HG03280 (cell line): ENCODE results near the gene PRPF19.

Experiments used
- ATAC-seq: cut with Tn5 transposase; IDR thresholded peaks from one replicate; pipeline ENCODE4 v1.9.1; 2021; ENCODE audit warnings: mild to moderate bottlenecking, moderate library complexity; ENCODE audit not compliant: unreplicated experiment

Gene PRPF19

DNA sequence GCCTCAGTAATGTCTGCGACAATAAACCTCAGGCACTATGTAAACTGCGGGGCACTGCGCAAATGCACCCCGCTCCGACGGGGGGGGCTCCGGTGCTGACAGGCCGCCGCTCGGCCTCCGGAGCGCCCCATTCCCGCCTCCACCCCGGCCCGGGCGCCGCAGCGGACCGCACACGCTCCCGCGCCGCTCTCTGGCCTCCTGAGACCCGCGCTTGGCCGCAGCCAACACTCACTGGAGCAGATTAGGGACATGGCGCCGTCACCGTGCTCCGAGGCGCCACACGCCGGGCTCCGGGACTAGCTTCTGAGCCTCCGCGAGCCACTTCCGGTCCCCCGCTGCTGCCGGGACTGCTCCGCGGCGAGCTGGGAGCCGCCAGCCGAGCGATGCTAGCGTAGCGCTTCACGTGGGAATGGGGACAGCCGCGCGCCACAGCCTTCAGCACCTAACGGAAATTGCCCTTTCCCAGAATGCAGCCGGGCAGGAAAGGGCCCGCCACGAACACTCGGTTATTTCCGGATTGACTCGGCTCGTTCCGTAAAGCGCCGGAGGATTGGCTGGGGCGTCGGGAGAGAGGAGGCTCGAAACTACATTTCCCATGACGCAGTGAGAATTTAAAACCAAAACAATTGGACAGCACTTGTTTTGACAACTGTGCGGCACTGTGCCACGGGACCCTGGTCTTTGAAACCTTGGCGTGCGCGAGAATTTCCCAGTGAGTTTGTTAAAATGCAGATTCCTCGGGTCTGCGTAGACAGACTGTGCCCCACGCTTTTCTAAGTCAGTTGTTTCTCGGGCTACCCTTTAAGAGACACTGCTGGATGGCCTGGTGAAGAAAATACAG, at the start of gene PRPF19:
Gene PRPF19, minus strand, starts transcription at position 454 of the 841 bp plus-strand sequence. Its CDS starts 203 bp downstream, at position 251.
- peak; percentile 81 for ATAC-seq

DNA sequence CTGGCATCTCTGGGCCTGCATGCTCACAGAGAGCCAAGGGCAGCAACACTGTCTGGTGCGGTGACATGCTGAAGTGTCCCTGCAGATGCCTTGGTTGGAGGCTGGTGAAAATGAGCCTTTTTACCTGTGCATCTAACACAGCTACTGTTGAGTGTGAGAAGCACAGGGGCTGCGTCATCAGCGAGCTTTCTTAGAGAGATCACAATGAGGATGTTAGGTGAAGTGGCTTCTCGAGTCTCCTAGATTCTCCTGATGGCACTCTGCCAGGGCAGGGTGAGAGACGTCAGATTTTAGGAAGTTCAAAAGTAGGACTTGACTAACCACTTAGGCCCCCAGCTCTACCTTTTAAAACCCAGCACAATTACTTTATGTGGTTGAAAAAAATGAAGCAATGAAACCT, 49.2 kb upstream of the PRPF19 start:
- ATAC-seq: no peak

DNA sequence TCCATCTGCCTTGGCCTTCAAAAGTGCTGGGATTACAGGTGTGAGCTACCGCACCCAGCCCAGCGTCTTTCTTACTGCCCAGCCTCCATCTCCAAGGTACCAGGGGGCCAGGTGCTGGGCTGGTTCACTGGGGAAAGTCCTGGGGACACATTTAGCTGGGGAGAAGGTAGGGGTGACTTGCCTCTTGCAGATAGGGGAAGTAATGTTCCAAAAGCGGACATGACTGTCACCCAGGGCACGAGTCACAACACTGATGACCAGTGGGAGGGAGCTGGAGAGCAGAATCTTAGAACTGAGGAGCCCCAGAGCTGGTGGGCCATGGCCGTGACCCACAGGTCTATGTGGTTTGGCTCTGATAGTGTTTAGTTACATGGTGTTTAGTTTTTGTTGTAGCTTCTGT, 48.0 kb upstream of the PRPF19 start:
- no peak for ATAC-seq

DNA sequence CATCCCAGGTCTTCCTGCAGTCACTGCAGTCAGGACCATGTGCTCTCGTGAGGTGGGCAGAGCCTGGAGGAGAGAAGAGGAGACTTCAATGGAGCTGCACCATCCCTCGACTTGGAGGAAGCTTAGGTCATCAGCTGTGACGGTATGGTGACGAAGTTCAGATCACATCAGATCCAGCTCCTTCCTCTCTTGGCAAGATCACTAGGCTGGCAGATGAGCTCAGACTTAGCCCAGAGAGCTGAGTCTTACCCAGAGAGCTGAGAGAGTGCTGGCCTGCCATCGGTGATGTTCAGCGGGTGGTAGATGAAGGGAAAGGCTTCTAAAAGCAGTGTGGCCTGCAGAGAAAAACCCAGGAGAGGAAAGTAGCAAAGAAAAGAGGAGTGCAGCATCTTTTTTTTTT, 47.4 kb upstream of the PRPF19 start:
- ATAC-seq: no peak

DNA sequence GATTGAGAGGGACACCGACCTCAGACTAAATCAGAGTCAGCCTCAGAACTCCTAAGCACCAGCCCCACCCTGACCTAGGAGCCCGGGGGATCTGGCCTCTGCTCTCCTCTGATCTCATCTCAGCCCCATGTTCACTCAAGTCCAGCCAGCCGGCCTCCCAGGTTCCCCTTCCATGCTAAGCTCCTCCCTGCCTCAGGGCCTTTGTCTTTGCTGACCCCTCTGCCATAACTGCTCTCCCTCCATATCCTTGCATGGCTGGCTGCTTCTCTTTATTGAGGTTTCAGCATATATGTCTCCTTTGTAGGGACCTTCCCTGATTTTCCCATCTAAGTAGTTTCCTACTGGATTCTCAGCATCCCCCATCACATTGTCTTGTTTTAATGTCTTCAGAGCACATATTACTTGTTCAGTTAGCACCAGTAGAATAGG, 46.4 kb upstream of the PRPF19 start:
- no peak for ATAC-seq

DNA sequence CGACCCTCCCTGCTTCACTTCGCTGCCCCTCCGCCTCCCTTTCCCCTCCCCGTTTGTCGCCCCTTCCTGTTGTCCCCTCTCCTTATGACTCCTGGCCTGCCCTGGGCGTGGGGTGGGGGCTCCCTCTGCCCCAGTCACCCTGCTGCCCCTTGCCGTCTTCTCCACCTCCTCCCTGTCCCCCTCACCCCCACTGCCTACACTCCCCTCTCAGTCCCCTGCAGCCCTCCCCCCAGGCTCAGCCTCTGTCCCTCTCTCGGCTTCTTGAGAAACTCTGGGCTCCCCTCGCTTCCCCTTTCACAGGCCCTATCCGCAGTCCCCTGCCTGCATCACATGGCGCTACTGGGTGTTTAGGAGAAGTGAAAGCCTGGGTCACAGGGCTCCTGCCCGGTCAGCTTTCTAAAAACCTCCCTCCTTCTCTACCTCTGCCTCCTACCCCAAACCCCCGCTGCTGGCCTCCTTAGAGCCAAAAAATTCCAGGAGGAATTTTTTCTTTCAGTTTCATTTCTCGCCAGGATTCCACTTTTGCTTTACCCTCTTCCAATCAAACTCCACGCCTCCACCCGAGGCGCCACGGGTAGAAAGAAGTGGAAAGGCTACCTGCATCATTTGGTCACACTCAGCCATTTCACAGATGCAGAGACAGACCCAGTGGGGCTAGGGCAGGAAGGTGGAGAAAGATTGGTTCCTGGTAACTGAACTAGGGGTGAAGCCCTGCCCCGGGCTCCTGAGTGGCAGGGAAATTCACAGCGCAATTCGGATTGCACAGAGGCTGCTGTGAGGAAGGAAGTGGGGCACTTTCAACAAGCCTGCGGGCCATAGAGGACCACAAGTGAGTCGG, 45.7 kb upstream of the PRPF19 start, which contains the start of gene SLC15A3:
Gene SLC15A3, minus strand, starts transcription at position 273 of the 838 bp plus-strand sequence. CDS start 625 bp downstream, outside the sequence.
- peak; percentile 78 for ATAC-seq

DNA sequence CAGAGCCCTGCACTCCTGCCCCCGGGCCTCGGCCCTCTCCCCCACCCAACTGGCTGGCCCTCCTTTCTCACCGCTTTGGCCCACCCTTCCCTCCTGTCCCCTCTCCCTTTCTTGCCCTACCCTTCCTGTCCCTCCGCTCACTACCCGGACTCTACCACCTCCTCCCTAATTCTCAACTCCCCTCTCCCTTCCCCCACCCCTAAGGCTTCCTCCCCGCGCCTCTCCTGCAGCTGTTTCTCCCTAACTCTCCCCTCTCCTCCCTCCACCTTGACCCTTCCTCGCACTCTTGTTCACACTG, 45.2 kb upstream of the PRPF19 start:
- ATAC-seq: no peak

DNA sequence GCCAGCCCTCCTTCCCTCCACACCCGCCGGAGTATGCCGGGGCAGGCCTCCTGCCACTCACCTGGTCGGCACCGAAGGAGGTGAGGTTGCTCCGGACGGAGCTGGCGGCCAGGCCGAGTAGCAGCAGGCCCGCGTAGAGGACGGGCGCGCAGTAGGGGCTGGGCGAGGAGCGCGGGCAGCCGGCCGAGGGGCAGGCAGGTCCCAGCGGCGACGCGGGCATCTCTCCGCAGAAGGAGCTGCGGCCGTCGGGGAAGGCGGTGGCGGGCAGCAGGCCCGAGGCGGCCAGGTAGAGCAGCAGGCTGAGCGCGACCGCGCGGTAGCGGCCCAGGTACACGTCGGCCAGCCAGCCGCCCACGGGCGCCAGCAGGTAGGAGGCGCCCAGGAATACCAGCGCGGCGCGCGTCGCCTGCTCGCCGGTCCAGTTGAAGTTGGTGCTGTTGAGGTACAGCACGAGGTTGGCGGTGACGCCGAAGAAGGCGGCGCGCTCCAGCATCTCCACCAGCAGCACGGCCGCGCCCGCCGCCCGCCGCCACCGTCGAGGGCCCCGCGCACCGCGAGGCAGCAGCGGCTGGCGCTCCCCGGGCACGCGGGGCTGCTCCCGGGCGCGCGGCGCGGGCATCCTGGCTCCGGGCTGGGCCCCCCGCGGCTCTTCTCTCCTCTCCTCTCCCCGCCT, 44.7 kb upstream of the PRPF19 start:
- no peak for ATAC-seq

DNA sequence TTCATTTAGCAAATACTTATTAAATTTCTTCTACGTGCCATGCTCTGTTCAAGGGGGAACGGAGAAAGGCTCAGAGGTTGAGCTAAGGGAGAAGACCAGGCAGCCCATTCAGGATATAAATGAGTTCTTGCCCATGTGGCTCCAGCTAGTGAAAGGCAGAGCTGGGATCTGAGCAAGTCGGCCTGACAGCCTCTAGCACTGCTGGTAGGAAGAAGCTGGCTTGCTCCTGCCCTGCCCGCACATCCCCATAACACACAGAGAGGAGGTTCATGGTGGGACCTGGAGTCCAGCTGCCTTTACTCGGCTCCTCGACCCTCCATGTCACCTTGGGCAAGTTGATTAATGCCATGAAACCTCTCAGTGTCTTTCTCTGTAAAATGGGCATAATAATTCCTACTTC, 43.6 kb upstream of the PRPF19 start:
- no peak for ATAC-seq

DNA sequence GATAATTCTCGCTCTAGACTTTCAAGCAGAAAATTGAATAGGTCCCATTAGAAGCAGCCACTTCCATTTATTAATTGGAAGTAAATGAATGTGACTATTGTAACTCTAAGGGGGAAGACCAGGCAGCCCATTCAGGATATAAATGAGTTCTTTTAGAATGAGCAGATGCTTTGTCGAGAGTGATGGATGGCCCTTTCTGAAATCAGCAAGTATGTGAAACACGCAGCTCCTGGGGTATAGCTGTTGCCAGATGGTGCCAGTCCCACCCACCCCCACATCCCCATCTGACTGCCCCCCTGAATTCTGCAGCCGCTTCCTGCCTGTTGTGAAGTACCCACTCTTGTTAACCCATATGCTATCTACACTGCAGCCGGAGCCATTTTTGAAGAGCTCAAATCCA, 41.9 kb upstream of the PRPF19 start:
- no peak for ATAC-seq

DNA sequence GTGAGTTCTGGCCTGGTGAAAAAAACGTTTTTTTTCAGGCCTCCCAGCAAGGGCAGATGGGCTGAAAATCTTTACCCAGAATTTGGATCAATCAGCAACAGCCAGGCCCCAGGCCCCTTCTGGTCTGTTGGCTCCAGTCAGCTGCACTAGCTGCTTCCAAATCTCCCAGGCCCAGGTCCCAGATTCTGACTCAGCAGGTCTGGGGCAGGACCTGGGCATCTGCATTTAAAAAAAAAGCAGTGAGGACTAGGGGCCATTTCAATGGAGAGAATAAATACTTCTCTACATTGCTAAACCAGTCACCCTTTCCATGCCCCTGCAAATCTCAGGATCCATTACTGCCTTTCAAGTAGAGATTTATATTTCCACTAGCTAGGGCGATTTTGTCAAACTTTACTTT, 41.3 kb upstream of the PRPF19 start:
- no peak for ATAC-seq

DNA sequence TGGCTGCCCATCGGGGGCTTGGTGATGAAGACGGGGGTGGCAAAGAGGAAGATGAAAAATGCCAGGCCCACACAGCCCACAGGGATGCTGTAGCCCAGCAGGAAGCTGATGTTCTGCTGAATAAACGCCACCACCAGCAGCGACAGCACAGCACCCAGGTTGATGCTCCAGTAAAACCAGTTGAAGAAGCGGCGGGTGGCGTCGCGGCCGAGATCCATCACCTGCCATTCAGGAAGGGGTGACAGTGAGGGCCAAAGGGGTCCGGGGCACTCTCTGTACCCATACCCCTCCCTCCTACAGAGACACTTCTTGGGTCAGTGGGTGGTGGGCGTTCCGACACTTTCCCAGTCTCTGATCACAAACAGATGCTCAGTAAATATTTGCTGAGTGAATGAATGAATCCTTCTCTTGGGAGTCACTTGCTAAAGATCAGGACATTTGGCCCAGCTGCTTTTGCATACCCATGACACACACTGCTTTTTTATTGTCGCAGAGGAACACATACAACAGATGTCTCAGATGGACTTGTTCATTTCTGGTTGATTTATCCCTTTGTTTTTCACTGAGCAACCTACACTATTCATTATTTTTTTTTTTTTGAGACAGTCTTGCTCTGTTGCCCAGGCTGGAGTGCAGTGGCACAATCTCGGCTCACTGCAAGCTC, 40.3 kb upstream of the PRPF19 start:
- no peak for ATAC-seq

DNA sequence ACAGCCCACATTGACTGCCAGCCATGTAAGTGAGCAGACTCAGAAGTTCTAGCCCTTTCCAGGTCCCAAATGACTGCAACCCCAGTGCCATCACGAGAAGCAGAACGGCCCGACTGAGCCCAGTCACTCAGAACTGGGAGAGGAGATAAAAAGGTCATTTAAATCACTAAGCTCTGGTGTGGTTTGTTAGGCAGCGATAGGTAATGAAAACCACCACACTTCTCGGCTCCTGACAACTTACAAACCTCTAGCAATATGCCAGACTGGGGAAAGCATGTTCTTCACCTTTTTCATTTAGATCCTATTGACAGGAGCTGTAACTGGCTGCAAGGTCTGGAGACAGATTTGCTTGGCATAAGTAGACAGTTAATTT, 38.9 kb upstream of the PRPF19 start:
- no peak for ATAC-seq

DNA sequence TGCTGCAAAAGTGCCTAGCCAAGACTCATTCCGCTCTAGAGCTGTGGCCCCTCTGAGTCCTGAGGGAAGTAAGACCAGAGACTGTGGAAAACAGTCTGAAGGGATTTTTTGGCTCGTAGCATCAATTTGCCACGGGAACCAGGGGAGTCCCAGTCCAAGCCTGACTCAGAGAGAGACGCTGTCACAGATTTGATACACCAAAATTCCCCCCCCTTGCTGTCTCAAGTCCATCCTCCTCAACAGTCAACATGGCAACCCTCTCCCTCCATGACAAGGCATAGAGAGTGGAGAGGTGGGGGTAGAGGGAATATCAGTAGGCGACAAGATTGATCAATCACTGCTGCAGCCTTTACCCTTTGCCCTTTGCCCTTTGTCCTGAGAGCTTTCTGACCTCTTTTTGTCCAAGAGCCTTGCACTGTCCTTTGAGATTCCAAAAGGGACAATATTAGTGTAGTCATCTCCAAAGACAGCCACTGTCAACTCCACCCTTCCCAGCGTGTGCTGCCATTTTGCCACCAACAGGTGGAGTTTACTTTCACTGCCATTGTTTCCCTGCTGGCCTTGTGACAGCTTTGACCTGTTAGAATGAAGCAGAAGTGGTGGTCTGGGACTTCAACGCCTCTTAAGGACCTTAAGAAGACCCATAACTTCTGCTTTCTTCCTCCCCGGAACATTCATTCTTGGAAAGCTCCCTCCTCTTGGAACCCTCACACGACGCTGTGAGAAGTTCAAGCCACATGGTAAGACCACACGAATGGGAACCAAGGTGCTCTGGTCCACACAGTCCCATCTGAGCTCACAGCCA, 38.3 kb upstream of the PRPF19 start:
- no peak for ATAC-seq

DNA sequence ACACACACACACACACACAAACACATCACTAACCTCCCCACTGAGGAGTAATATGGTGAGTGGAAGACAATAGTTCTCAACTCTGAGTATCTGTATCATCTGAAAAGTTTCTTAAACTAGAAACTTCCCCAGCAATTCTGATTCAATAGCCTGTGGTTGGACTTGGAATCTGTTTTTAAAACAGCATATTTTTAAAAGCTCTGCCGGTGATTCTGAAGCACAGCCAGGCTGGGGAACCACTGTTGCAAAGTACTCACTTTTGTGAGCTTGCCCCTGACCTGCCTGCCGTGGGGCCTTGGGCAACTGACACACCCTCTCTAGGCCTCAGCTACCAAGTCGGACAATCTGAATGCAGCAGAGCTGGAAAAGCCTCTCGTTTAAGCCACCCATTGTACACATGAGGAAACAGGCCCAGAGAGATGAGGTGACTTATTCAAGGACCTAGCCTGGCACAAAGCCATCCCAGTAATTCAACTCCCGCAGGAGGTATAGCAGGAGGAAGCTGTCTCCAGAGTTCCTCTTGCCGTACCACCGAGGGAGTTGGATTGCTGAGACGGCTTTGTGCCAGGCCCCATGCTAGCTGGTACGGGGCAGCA, 36.7 kb upstream of the PRPF19 start:
- no peak for ATAC-seq

DNA sequence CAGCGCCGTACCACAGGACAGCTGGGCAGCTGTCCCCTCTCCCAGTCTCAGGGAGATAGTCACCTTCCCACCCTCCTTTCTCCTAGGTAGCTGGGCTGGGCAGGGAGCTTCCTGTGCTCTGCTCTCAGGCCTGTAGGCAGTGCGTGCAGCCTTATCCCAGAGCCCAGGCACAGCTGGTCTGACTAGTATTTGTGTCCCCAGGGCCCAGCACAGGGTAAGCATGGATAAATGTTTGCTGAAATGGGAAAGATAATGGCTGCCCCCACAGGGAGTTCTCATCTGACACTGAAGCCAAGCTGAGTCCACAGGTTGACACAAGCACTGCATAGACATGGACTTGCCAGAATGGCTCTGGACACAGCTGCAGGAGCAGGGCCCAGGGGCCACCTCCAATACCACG, 35.8 kb upstream of the PRPF19 start:
- no peak for ATAC-seq

DNA sequence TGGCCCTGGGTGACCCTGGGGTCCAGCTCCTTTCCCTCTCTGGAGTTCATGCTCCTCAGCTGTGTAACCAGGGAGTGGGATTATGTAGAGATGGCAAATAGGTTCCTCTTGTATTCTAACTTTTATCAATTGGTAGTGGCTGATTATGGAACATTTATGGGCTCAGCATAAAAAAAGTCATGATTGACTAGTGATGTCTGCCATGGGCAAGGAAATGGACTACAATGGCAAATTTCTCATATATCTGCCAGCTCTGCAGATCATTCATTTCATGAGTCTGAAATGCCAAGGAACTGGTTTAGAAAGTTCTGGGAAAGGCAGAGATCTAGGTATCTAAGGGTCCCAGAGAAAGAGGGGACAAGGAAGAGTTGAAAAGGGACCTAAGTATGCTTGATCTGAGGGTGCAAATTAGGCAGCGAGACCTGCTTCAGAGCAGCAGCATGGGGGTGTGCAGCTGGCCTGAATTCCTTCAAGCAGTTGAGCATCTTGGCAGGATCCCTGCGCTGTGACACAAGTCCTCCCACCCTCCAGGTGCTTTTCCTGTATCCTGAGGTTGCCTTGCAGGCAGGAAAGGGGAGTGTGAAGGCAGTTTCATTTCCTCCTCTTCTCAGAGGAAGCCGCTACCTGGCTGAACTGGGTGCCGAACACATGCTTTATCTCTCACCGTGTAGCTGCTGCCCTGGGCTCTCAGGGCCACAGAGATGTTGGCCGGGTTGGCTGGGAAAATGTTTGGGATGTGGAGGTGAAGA, 35.2 kb upstream of the PRPF19 start:
- no peak for ATAC-seq

DNA sequence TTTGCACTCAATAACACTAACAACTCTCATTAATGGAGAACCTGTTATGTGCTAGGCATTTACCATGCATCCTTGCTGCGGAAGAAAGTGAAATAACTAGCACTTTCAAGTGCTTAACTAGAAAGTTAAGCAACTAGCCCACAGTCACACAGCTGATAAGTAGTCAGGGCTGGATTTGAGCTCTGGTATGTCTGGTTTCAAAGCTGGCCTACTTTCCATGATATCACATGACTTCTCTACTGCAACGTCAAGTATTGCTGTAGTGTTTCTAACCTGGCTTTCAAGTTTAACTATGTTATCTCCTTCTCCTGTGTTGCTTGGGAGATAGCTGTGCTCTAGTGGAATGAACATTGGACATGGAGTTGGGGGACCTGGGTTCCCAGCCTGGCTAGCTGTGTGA, 33.5 kb upstream of the PRPF19 start:
- ATAC-seq: no peak

DNA sequence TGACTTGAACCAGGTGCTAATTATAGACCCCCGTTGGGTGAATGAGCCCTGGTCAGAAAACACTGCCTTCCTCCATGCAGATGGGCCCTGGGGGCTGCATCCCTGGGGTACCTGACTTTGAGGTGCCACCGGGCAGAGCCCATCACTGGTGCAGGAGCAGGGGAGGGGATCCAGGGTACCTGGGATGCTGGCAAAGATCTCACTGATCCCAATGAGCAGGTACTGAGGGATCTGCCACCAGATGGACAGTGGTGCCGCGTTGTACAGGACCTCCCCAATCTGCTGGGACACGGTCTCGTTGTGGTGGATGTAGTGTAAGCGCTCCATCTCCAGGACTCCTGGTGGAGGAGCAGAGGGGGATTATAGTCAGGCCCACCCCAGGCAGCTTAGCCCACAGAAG, 32.9 kb upstream of the PRPF19 start:
- ATAC-seq: no peak
